Fibroblast of the aortic adventitia (primary cell): ENCODE data around the gene LILRA1. TPM values are rescaled to one million over a fixed set of nuclear protein-coding genes. Genes with fewer than 3 reads are reported as not detected.

Experiments used
- DNase-seq: peaks from one replicate; pipeline ENCODE4 v3.0.0-alpha.2; 2010; ENCODE audit warnings: low read depth
- H3K4me3 ChIP-seq: 2 replicates; pipeline ENCODE4 v1.5.1; 2011; ENCODE audit warnings: low read depth, mild to moderate bottlenecking, control low read depth, low read length, moderate library complexity
- small RNA-seq: library from RNA; depleted of rRNA; stranded (forward); fragments of <200 nt; gene quantifications from one replicate; pipeline ENCODE3, GENCODE V24; 2012
- total RNA-seq: library from RNA; depleted of rRNA; stranded (reverse); fragments of >200 nt; gene quantifications from 2 replicates; pipeline ENCODE4 v1.2.3, GENCODE V29; 2012; ENCODE audit warnings: low replicate concordance
- TF ChIP-seq, protein P1 (sequence below): IDR thresholded peaks from 2 replicates; pipeline ENCODE4 v1.5.1; 2011; ENCODE audit warnings: mild to moderate bottlenecking, low read length, control low read depth, inconsistent platforms; ENCODE audit not compliant: insufficient read depth

LILRA1 gene
- total RNA-seq, 1 donor, result not detected

DNA sequence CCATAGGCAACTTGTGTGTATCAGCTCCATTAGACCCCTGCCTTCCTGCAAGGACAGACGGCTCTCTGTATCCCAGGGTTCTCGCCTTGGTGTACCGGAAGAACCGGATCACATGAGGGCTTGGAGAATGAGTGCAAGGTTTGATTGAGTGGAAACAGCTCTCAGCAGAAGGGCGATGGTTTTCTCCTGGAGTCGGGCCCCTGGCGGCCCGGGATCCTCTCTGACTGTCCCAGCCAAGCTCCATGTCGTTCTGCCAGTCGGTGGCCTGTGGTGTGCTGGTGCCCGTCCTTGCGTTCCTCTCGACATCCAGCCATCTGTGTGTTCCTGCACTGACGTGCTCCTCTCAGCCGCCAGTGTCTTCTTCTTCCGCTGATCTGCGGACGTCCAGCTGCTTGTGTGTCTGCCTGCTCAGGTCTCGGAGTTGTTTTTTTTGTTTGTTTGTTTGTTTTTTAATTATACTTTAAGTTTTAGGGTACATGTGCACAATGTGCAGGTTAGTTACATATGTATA, 53.0 kb downstream of the LILRA1 start:
- H3K4me3 ChIP-seq, result no peak overlapping the region
- TF ChIP-seq, protein P1, sequence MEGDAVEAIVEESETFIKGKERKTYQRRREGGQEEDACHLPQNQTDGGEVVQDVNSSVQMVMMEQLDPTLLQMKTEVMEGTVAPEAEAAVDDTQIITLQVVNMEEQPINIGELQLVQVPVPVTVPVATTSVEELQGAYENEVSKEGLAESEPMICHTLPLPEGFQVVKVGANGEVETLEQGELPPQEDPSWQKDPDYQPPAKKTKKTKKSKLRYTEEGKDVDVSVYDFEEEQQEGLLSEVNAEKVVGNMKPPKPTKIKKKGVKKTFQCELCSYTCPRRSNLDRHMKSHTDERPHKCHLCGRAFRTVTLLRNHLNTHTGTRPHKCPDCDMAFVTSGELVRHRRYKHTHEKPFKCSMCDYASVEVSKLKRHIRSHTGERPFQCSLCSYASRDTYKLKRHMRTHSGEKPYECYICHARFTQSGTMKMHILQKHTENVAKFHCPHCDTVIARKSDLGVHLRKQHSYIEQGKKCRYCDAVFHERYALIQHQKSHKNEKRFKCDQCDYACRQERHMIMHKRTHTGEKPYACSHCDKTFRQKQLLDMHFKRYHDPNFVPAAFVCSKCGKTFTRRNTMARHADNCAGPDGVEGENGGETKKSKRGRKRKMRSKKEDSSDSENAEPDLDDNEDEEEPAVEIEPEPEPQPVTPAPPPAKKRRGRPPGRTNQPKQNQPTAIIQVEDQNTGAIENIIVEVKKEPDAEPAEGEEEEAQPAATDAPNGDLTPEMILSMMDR, result no peak
- no peak for DNase-seq

DNA sequence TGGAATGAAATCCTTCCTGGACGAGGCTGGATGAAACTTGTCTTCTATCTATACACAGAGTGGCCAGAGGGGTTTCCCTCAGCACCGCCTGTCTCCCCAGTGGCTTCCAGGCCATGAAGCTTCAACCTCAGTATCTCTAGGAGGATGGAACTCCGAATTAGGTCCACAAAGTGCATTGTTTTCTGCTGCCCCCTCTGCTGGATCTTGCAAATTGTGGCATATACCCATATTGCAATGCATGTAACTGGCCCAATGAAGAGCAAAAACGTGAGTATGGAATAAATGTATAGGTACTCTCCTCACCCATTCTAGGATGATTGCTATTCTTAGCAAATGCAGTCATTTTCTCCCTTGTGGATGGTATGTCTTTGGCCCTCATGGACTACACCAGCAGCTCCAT, 54.7 kb downstream of the LILRA1 start:
- no peak for DNase-seq
- TF ChIP-seq, protein P1, result no peak
- H3K4me3 ChIP-seq, result no peak overlapping the region

DNA sequence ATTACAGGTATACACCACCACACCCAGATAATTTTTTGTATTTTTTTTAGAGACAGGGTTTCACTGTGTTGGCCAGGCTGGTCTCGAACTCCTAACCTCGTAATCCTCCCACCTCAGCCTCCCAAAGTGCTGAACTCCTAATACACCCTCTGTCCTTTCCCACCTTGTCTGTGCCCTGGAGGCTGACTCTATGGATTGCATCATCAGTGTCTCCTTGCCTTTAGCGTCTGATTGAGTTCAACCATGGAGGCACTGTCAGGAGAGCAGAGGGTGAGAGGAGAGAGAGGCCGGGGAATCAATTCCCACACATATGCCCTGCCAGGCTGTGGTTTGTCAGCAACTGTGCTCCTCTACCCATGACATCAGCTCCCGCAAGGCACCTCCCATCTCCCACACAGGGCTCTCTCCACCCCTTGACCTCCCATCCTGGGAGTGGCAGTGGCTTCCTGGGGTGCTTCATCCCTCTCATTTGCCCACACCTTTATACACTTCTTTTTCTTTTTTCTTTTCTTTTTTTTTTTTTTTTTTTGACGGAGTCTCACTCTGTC, 56.8 kb downstream of the LILRA1 start:
- no peak for DNase-seq
- TF ChIP-seq, protein P1, result no peak
- H3K4me3 ChIP-seq, result no peak overlapping the region

Small RNAs within 50 kb of the gene (small RNA-seq; reads per million reads assigned to genes)
- not detected for gene AC245036.2
- gene AC245036.3, result not detected
- not detected for gene MIR8061

Other genes starting within 250 kb of the LILRA1 start
- not detected in 2 replicates for gene LAIR1, start 228.7 kb upstream of the LILRA1 start, total RNA-seq
- not detected in 2 replicates for gene TTYH1, start 178.2 kb upstream of the LILRA1 start, total RNA-seq
- gene LENG8, start 144.4 kb upstream of the LILRA1 start, total RNA-seq, result 21.7 and 41.7 TPM in 2 replicates
- gene LENG9, start 129.9 kb upstream of the LILRA1 start, total RNA-seq, result 3.7 and 4.9 TPM in 2 replicates
- 7.9 and 48.8 TPM in 2 replicates for gene CDC42EP5, start 120.3 kb upstream of the LILRA1 start, total RNA-seq
- not detected in 2 replicates for gene LAIR2, start 90.8 kb upstream of the LILRA1 start, total RNA-seq
- gene LILRA2, start 19.8 kb upstream of the LILRA1 start, total RNA-seq, result not detected in 2 replicates
- gene LILRB1, start 36.9 kb downstream of the LILRA1 start, total RNA-seq, result not detected in 2 replicates
- not detected in 2 replicates for gene LILRB4, start 69.4 kb downstream of the LILRA1 start, total RNA-seq
- gene KIR3DL3, start 130.8 kb downstream of the LILRA1 start, total RNA-seq, result not detected in 2 replicates
- gene KIR2DL3, start 144.9 kb downstream of the LILRA1 start, total RNA-seq, result not detected in 2 replicates
- gene KIR2DL1, start 176.2 kb downstream of the LILRA1 start, total RNA-seq, result not detected in 2 replicates
- gene KIR2DL4, start 210.0 kb downstream of the LILRA1 start, total RNA-seq, result not detected in 2 replicates
- not detected in 2 replicates for gene KIR3DL1, start 222.8 kb downstream of the LILRA1 start, total RNA-seq
- gene KIR2DS4, start 239.0 kb downstream of the LILRA1 start, total RNA-seq, result not detected in 2 replicates